ENCODE data around the gene REEP6.

GRCh38 chr19:1522838-1523237 is 31.9 kb downstream of the REEP6 start:
- TF ChIP-seq CTCF (conservative IDR thresholded peaks at IDR 0.05; ENCODE audit: low read depth, low read length): no peak
- no peak for TF ChIP-seq POLR2A (IDR thresholded peaks at IDR 0.05; ENCODE audit: low read depth, low read length)
- TF ChIP-seq MAFK (IDR thresholded peaks at IDR 0.05; ENCODE audit: low read depth, low read length): no peak
